Subcutaneous preadipocyte (primary cell): ENCODE data around the gene PSTPIP1. TPM values are rescaled to one million over a fixed set of nuclear protein-coding genes. Genes with fewer than 3 reads are reported as not detected.

Experiments
- small RNA-seq: library from RNA; depleted of rRNA; stranded (forward); fragments of <200 nt; gene quantifications from one replicate; pipeline ENCODE3, GENCODE V24; 2012
- total RNA-seq: library from RNA; depleted of rRNA; stranded (reverse); fragments of >200 nt; gene quantifications from 2 replicates; pipeline ENCODE4 v1.2.3, GENCODE V29; 2012

The PSTPIP1 gene
- under 0.01 and 0.37 TPM in 2 replicates for total RNA-seq

GRCh38 chr15:76994971-76995945, at the start of gene PSTPIP1:
Gene PSTPIP1 (plus strand): TSS chr15:76995126. CDS start chr15:76995574, 448 bp downstream.

DNA sequence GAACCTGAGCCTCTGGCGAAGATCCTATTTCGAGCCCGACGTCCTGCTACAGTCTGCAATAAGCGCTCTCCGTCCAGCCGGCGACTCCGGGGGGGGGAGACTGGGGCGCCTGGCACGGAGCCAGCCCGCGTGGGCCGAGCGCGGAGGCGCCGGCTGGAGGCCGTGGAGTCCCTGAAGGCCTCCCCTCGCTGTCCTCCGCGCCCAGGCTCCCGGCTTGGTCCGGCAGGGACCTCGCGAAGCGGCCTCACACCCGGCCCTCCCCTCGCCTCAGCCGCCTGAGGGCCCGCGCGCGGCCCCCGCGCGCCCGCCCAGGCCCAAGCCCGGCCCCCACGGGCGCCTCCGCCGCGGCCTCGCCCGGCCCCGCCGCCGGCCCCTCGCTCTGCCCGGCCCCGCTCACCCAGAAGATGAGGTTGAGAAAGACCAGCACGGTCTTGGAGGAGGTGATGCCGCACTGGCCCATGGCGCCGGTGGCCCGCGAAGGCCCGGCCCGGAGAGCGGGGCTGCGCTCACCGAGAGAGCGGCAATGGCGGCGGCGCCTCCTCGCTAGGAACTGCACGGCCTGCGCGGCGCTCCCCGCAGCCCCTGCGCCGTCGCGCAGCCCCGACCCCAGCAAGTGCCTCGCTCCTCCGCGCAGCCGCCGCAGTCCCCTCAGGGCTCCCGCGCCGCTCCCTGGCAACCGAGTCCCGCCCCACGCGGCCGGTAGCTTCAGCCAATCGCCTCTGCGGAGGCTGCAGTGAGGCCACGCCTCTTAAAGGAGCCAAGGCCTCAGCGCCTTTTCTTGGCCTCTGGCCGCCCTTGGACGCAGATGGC, 75.8 kb downstream of the PSTPIP1 start, which contains the start of gene TSPAN3:
Gene TSPAN3 (minus strand): TSS at position 615 of the 810 bp plus-strand sequence. CDS start 155 bp downstream, at position 460.

Small RNA genes lying within 50 kb of the gene (small RNA-seq; reads per million reads assigned to genes)
- gene RN7SL278P: not detected

Other genes with a start within 250 kb of the PSTPIP1 start
- gene SCAPER, start 89.8 kb upstream of the PSTPIP1 start, total RNA-seq: 5.9 TPM in 2 replicates
- 34.2 and 47.3 TPM in 2 replicates for gene RCN2, start 63.4 kb upstream of the PSTPIP1 start, total RNA-seq
- 109 and 125 TPM in 2 replicates for gene TSPAN3, start 76.0 kb downstream of the PSTPIP1 start, total RNA-seq